GM10248 (cell line): ENCODE data around the gene PIK3CD.

Experiments used
- CTCF ChIA-PET: fragments of 300-600 bp; sonication (Branson Sonifier 250); formaldehyde crosslinking; extraction: SDS; loops from one replicate; lab custom pipeline; 2021; ENCODE audit warnings: antibody characterized with exemption; lab: Yijun Ruan, JAX
- POLR2A ChIA-PET: fragments of 350-650 bp; sonication (Branson Sonifier 250); formaldehyde crosslinking; extraction: SDS; loops from one replicate; lab custom pipeline; 2020; ENCODE audit warnings: antibody characterized with exemption; lab: Yijun Ruan, JAX
- DNase-seq: peaks from one replicate; pipeline ENCODE4 v3.0.0; 2012; ENCODE audit errors: extremely low spot score
- CTCF ChIP-seq: IDR thresholded peaks from 2 replicates; pipeline ENCODE4 v1.5.1; 2012; ENCODE audit warnings: mild to moderate bottlenecking, low read depth; ENCODE audit errors: extremely low read depth, missing control alignments, control extremely low read depth

PIK3CD gene

GRCh38 chr1:9767964-9768668 is 116.6 kb downstream of the PIK3CD start:
- no peak for TF ChIP-seq CTCF
- ChIA-PET CTCF (interaction anchor here (1.0 to 3.3 kb wide), 2 partner anchors 16 to 662 kb away, joined by 3 to 16 read pairs; partner anchors contain the start of gene CENPS), POLR2A (no interaction called here)
- DNase-seq, result no peak

- no peak for DNase-seq
- CTCF ChIA-PET, result no interaction called here
- no peak for TF ChIP-seq CTCF
- POLR2A ChIA-PET, result no interaction called here
Observed at GRCh38 chr1:9768983-9769382, 117.5 kb downstream of the PIK3CD start.

GRCh38 chr1:9770298-9770697 is 118.8 kb downstream of the PIK3CD start:
- POLR2A ChIA-PET, result no interaction called here
- no peak for TF ChIP-seq CTCF
- DNase-seq, result no peak
- CTCF ChIA-PET, result interaction anchor here (1.2 kb wide), 1 partner anchor 44 kb away, joined by 3 read pairs; no protein-coding TSS in a partner anchor

GRCh38 chr1:9774712-9775679 is 123.5 kb downstream of the PIK3CD start:
- DNase-seq, result no peak
- CTCF ChIA-PET, result interaction anchor here (1.7 kb wide), 1 partner anchor 10 kb away, joined by 6 read pairs; no protein-coding TSS in a partner anchor
- TF ChIP-seq CTCF, result no peak
- POLR2A ChIA-PET, result no interaction called here

- TF ChIP-seq CTCF, result no peak
- POLR2A ChIA-PET, result no interaction called here
- CTCF ChIA-PET, result interaction anchor here (1.7 kb wide), 1 partner anchor 8 kb away, joined by 6 read pairs; no protein-coding TSS in a partner anchor
- DNase-seq, result no peak
Observed at GRCh38 chr1:9776685-9777084, 125.2 kb downstream of the PIK3CD start.
